HG03571 (cell line): Measurements from ENCODE around the gene GGCX.
A peak's percentile ranks its signal among the peaks of the same experiment; 100 is the strongest.
"Not testable (repeated sequence)": the region's sequence is repeated elsewhere in the genome, so short reads cannot be mapped to it uniquely, and the experiment has no call there.

ENCODE experiments used
- ATAC-seq: cut with Tn5 transposase; IDR thresholded peaks from one replicate; pipeline ENCODE4 v1.9.1; 2021; ENCODE audit not compliant: unreplicated experiment

Gene GGCX

DNA sequence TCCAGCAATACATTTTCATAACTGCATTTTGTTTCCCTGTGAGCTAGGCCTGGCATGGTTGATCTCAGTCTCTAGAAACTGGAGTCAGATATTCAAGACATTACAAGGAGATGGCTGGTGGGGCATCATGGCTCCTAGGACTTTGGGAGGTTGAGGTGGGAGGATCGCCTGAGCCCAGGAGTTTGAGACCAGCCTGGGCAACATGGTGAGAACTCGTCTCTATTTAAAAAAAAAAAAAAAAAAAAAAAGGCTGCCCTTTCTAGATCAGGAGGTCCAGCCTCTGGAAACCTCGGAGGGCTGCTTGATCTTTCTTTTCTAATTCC is 15.7 kb upstream of the GGCX start:
- ATAC-seq, result no peak

DNA sequence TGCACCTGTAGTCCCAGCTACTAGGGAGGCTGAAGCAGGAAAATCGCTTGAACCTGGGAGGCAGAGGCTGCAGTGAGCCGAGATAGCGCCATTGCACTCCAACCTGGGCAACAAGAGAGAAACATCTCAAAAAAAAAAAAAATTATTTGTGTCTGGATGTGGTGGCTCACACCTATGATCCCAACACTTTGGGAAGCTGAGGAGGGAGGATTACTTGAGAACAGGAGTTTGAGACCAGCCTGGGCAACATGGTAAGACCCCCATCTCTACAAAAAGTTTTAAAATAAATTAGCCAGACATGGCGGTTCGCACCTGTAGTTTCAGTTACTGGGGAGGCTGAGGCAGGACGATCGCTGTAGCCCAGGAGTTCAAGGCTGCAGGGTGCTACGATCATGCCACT is 14.4 kb upstream of the GGCX start:
- no peak for ATAC-seq

DNA sequence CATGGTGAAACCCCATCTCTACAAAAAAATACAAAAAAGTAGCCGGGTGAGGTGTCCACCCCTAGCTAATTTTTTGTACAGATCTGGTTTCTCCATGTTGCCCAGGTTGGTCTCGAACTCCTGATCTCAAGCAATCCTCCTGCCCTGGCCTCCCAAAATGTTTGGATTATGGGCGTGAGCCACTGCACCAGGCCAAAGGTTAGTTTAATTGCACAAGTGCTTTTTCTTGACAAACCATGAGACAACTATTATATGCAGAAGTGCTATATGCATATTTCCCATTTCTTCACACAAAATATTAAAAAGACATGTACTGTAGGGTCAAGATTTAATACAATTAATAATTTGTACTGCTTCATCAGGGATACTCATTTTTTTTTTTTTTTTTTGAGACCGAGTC is 5.0 kb upstream of the GGCX start:
- no peak for ATAC-seq

DNA sequence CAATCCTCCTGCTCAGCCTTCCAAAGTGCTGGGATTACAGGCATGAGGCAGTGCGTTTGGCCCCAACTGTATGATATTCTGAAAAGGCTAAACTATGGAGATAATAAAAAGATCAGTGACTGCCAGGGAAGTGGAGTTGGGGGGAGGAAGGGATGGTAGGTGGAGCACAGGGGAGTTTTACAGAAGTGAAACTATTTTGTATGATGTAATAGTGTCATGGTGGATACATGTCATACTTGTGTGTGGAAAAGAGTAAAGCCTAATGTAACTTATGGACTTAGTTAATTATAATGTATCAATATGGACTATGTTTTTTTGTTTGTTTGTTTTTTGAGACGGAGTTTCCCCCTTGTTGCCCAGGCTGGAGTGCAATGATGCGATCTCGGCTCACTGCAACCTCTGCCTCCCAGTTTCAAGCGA is 2.9 kb upstream of the GGCX start:
- no peak for ATAC-seq

DNA sequence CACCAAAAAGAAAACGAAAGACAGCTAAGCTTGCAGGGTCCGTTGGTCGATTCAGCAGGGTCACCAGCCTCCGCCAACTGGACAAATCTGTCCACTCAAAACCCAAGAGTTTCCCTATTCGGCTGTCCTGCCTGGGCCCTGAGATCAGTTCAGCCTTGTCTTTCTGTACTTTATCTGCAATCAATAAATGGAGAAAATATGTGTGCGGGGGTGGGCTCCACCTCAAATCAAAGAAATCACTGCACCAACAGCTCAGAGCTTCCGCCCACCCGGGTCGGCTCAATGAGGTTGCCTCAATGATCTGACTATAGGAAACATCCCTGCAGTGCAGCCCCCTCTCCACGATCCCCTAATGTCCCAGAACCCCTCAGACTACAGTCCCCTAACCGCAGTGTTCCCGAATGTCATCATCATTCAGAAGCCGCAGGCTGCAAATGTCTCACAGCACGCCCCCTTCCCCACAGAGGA is 447 bp downstream of the GGCX start:
- peak; percentile 27 for ATAC-seq

DNA sequence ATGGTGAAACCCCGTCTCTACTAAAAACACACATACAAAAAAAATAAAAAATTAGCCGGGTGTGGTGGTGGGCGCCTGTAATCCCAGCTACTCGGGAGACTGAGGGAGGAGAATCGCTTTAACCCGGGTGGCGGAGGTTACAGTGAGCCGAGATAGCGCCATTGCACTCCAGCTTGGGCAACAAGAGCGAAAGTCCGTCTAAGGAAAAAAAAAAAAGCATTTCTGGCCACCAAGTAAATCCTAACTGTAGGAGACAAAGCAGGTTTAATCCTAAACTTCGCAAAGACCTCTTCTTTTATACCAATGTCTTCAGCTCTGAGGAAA is 928 bp downstream of the GGCX start:
- ATAC-seq, result not testable (repeated sequence)

DNA sequence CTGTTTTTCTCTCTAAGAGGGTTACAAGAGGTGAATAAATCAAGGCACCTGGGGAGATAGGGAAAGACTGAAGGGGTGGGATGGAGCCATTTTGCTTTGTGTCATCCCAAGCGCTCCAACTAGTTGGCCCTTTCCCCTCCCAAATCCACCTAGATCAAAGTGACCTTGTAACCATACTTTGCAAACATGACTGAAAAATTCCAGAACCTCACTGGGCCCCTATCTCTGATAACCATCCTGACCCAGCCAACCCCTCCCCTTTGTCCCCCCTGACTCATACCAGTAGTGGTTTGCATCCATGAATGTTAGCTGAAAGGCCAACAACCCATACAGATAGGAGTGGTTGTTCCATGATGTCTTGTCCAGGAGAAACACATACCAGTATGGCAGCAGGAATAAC is 3.1 kb downstream of the GGCX start:
- no peak for ATAC-seq

DNA sequence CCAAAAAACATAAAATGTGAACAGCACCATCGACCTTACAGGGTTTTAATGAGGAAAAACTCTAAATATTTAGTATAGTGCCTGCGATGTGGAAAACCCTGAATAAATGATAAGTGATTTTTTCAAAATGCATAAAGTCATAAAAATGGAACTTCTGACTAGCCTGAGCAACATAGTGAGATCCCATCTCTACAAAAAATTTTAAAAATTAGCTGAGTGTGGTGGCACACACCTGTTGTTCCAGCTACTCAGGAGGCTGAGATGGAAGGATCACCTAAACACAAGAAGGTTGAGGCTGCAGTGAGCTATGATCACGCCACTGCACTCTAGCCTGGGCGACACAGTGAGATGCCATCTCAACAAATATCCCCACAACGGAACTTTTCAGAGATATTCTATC is 4.2 kb downstream of the GGCX start:
- ATAC-seq, result no peak

DNA sequence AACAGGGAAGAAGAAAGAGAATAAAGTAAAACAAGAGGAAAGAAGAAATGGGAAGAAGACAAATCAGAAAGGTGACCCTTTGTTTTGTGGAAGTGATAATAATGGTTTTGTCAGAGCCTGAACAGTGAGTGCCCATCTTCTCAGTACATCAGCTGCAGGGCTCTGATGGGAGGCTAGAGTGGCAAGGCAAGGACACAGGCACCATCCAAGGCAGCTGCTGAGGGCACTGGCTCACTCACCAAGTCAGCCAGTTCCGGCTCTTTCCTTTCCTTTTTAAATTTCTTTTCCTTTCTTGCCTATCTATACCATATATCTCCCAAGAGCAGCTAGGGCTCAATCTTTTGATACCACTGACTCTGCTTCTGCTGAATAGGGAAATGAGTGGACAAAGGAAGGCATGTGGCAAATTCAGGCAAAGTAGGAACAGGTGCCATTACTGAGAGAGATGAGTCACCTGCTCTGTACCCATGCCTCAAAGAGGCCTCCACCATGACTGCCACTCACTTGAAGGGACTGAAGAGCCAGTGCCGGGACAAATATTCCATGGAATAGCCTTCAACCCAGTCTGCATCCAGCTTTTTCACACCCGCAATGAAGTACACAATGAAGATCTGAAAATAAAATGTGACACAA is 6.2 kb downstream of the GGCX start:
- no peak for ATAC-seq

DNA sequence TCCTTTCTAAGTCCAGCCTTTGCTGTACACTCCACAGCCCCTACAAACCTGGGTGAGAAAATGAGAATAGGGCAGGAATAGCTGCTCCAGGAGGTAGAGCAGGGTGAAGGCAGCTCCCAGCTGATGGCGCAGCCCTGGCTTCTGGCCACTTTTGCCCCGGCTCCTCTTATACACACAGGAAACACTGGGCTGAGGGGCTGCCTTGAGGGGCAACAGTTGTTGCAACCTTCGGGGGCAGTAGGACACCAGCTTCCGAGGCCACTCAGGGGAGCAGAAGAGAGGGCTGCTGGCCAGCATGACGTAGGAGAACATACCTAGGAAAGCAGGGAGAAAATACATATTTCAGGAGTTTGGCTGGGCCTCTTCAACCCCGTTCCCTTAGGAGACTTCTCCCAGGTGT is 8.1 kb downstream of the GGCX start:
- no peak for ATAC-seq

DNA sequence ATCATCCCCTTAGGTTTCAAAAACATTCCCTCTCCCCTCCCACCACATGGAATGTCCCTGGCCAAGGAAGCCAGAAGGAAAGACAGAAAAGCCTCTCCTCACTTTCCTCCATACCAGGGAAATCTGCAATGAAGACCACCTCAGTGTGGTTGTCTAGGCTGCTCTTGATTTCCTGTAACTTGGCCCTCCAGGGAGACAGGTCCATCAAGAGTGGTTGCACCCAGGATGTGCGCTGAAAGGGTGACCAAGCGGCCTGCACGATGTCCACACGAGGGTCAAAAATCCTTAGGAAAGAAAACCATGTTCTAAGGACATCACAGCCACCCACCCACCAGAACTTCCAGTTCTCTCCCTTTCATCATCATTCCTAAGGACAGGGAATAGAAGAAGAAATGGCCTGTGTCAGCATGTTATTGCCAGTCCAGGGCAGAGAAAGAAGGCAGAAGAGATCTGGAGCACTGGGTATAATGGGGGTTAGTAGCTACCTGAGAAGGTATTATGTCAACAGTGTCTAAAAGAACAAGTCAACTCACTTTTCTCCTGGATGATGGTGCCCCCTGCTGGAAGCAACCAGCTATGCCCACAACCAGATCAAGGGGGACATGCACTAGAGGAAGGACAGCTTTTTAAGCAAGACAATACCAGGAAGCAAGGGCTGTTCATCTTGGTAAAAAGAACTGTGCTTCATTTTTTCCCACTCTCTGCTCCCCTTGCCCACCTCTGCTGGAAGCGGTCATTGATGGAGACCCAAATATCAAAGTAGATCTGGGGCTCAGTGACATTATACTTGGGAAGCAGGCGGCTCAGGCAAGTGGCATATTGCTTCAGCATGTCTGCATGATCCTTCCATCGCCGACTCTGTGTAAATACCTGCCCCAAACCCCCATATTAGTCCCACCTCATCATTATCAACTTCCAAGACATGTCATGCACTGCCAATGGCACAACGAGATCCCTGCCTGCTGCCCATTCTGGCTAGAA is 9.3 kb downstream of the GGCX start:
- ATAC-seq, result peak; percentile 67

DNA sequence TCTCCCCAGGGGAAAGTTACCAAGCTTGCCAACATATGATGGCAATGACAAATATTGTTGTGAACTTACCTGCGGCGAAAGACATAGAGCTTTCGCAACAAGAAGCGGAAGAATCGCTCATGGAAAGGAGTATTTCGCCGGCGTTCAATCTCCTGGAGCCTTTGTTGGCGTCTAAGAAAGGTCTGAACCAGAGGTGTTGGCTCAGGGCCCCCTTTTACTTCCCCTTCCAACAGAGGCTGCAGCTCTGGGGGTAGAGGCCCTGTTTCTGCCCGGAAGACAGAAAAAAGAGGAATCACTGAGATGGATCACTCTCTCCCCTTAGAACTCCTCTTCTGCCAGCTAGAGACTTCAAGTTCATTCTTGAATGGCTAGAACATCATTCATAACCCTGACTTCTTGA is 10.8 kb downstream of the GGCX start:
- ATAC-seq, result no peak

DNA sequence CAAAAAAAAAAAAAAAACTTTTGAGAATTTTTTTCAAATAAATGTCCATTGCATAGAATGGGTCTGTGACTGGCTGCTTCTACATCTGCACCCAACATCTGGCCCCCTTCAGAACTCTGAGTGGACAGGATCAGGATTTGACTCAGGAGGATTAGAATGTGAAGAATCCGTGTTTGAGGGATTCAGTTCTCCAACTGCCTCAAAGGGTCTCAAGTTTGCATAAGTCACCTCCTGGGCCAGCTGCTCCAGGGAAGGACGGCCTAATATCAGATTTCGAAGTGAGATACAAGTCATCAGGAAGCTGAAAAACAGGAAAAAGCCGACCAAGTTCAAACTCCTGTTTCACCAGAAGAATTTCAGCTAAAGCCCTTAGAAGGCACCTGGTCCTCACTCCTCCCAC is 11.5 kb downstream of the GGCX start:
- no peak for ATAC-seq

DNA sequence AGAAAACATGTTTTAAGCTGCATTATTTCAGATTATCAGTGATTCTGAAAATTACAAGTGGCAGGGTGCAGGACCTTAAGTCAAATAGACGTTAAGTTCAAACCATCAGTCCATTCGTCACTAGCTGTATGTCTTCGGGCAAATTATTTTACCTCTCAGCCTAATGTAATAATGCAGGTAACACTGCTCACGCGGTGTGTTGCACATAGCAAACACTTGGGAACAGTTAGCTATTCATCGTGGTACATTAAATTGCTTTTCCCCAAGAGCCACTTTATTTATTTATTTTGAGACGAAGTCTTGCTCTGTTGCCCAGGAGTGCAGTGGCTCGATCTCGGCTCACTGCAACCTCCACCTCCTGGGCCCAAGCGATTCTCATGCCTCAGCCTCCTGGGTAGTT is 12.2 kb downstream of the GGCX start:
- no peak for ATAC-seq

DNA sequence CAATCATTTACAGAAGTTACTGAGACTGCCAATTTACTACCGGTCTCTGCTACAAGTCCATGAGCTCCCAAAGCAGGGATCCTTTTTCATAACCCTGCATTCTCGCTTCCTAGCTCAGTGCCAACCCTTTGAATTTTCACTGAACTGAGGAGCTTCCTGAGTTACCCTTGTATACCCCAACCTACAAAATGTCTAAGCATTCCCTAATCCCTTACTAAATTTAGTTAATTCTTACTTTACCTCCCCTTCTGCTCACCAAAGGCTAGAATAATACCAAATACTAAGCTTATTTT is 12.7 kb downstream of the GGCX start:
- ATAC-seq, result no peak

DNA sequence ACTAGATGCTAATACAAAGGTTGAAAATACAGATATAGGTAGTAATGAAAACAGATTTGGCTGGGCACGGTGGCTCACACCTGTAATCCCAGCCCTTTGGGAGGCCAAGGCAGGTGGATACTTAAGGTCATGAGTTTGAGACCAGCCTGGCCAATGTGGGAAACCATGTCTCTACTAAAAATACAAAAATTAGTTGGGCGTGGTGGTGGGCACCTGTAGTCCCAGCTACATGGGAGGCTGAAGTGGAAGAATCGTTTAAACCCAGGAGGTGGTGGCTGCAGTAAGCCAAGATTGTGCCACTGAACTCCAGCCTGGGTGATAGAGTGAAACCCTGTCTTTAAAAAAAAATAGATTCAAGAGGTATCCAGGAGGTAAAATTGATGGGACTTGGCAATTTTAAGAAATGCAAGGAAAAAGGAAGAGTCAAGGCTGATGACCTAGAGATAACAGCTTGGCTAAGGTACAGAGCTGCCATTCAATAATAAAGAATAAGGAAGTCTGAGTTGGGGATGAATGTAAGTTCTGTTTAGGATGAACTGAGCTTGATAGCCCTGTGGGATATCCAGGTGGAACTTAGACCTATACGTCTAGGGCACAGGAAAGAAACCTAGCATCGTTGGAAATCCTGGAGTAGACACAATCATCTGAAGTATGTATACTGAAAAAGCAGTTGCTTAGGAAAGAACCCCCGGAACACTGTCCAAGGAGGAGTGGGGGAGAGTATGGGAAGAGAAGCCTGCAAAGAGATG is 13.3 kb downstream of the GGCX start:
- ATAC-seq, result no peak

DNA sequence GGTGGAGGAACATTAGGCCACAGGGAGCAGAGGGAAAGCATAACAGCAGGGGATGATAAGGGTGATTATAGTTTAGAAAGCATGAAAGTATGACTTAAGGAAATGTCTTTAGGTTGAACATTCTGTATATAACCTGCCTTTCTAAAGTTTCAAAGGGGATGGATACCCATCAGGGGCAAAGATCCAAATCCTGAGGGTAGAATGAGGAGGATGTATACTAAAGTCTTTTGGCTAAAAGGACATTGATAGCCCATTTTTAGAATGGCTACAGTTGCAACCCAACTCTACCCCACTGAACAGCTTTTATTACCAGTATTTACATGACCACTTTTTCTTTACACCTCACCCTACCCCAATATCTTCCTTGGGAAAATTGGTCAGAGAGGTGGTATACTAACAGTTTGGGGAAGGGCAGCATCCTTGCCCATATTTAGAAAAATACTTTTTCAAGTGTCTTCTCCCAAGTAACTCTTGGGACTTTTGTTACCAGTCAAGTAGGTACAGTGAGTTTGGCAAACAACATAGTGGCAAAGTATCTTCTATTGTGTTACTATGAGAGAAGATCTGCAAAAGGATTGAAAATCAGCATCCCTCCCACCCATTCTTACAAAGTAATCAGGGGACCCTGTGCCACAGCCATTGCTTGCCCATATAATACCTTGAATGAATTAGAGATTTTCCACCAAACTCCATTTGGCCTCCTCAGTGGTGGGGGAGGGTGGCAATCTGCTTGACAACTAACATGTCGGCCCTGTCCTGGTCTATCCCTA is 14.0 kb downstream of the GGCX start:
- no peak for ATAC-seq

DNA sequence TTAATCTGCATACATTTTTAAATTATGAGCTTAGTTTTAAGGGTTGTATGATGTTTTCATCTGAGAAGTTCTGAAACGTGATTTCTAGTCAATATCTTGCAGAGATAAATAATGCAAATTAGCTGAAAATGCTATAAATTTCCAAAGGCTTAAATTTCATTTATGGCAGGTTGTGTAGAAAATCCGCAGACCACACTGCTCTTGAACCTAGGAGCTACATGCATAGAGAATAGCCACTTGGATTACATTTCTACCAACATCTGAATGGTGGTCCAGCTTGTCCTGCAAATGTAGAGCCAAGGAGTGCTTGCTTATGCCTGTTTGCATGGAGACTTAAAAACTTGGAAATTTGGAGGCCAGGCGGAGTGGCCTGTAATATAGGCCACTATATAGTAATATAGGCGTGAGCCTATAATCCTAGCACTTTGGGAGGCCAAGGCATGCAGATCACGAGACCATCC is 15.5 kb downstream of the GGCX start:
- ATAC-seq, result no peak

DNA sequence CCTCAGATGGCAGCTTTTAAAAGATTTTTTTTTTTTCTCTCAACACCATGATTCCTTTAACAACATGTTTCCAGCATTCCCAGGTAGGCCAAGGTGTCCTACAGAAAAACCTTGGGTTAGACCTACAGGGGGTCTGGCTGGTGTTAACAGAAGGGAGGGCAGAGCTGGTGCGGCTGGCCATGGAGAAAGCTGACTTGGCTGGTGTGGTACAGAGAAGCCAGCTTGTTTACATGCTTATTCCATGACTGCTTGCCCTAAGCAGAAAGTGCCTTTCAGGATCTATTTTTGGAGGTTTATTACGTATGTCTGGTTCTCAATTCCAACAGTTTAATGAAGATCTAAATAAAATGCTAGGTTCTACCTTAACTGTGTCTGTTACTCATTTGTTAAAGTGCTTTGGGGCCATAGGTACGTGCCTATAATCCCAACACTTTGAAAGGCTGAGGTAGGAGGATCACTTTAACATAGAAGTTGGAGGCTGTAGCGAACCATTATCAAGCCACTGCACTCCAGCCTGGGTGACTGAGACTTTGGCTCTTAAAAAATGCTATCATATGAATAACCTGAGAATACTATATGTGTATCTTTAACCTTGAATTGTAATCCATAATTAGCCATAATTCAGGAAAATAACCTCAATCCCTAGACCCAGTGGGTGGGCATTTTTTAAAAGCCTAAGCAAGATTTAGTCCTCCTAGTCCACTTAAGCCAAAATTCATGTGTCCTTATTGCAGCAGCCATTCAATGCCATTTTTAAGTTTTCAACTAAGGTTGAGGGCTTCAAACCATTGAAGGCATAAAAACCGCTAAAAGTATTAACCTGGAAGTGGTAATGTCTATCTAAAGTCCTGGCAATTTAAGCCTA is 16.1 kb downstream of the GGCX start:
- ATAC-seq, result not testable (repeated sequence)

DNA sequence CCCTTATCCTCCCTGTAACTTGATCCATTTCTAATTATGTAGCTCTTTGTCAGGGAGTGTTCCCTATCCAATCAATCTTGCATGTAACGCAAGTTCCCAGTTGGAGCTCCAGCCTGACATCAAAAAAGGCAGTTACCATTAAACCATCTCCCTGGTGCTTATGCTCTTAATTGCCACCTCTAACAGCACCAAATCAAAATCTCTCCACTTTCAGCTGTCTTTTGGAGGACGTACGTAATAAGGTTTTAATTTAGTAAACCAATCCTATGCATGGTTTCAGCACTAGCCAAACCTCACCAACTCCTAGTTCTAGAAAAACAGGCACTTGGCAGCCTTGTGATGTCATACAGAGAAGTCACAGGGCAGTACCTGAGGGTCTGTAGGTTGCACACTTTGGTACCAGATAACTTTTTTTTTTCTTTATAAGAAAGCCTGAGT is 17.0 kb downstream of the GGCX start:
- not testable (repeated sequence) for ATAC-seq
